Mammary epithelial cell (primary cell): ENCODE measurements around the gene KRT76.

Source experiments
- CTCF ChIP-seq, 2 donors: IDR thresholded peaks in 1 of 2; conservative IDR thresholded peaks in 1 of 2; 2 replicates each; pipeline ENCODE4 v1.5.1; 2011 to 2012; ENCODE audit warnings: inconsistent platforms in 2 of 2, low read length in 2 of 2, mild to moderate bottlenecking in 2 of 2, control low read depth in 1 of 2, low read depth in 1 of 2; ENCODE audit not compliant: insufficient read depth in 1 of 2; ENCODE audit errors: extremely low read depth in 1 of 2
- EZH2 ChIP-seq: IDR thresholded peaks from 2 replicates; pipeline ENCODE4 v1.6.1; 2012; ENCODE audit warnings: low read length, inconsistent platforms, borderline replicate concordance

- TF ChIP-seq CTCF (conservative IDR thresholded peaks at IDR 0.05 in 1 of 2, IDR thresholded peaks at IDR 0.05 in 1 of 2; ENCODE audit: extremely low read depth in 1 of 2, insufficient read depth in 1 of 2, low read depth in 1 of 2, low read length in 2 of 2) (no peak), EZH2 (no peak)
Measured at GRCh38 chr12:52801773-52802172, 24.6 kb upstream of the KRT76 start.
